BE2C (cell line): Measurements from ENCODE around the gene GPX2.

Experiments
- DNase-seq: peaks from one replicate; pipeline ENCODE4 v3.0.0-alpha.2; 2020
- H3K27me3 ChIP-seq: fragments of 250-450 bp; sonication (Bioruptor Pico); 2 replicates; pipeline ENCODE4 v1.5.1; 2020; ENCODE audit warnings: mild to moderate bottlenecking
- H3K36me3 ChIP-seq: fragments of 250-450 bp; sonication (Bioruptor Pico); 2 replicates; pipeline ENCODE4 v1.5.1; 2020; ENCODE audit warnings: mild to moderate bottlenecking
- H3K4me1 ChIP-seq: fragments of 250-450 bp; sonication (Bioruptor Pico); 2 replicates; pipeline ENCODE4 v1.5.1; 2020
- H3K4me3 ChIP-seq: 2 replicates; pipeline ENCODE4 v1.5.1; 2011; ENCODE audit warnings: low read depth, low read length
- H3K9me3 ChIP-seq: fragments of 250-450 bp; sonication (Bioruptor Pico); 2 replicates; pipeline ENCODE4 v1.5.1; 2020
- CTCF ChIP-seq: IDR thresholded peaks from 2 replicates; pipeline ENCODE4 v1.5.1; 2012; ENCODE audit warnings: mild to moderate bottlenecking, low read depth, low read length

GPX2 gene

GRCh38 chr14:64947710-64948611 is 5.4 kb upstream of the GPX2 start:
- H3K4me3 ChIP-seq = no peak overlapping the region
- no peaks in the 10 kb centered on the region for H3K9me3 ChIP-seq
- no peaks in the 10 kb centered on the region; the same call in 1 of the 2 replicates for H3K36me3 ChIP-seq
- H3K4me1 ChIP-seq = no peaks in the 10 kb centered on the region
- H3K27me3 ChIP-seq = no peaks in the 10 kb centered on the region
- no peak for TF ChIP-seq CTCF
- DNase-seq = no peak

GRCh38 chr14:64946310-64947045 is 3.9 kb upstream of the GPX2 start:
- no peak for TF ChIP-seq CTCF
- Histone ChIP-seq H3K27me3 (no peaks in the 10 kb centered on the region), H3K4me3 (no peak overlapping the region), H3K36me3 (no peaks in the 10 kb centered on the region; the same call in 1 of the 2 replicates), H3K9me3 (no peaks in the 10 kb centered on the region), H3K4me1 (no peaks in the 10 kb centered on the region)
- DNase-seq = no peak

- H3K4me3 ChIP-seq = no peak overlapping the region
- no peaks in the 10 kb centered on the region for H3K27me3 ChIP-seq
- DNase-seq = no peak
- no peaks in the 10 kb centered on the region for H3K9me3 ChIP-seq
- TF ChIP-seq CTCF = no peak
- peaks cover 2% of the 10 kb centered on the region; the same call in 1 of the 2 replicates for H3K36me3 ChIP-seq
- no peaks in the 10 kb centered on the region for H3K4me1 ChIP-seq
These were observed 3.1 kb upstream of the GPX2 start for GRCh38 chr14:64945431-64946178.

GRCh38 chr14:64944861-64945260 is 2.3 kb upstream of the GPX2 start:
- H3K36me3 ChIP-seq = peaks cover 3% of the 10 kb centered on the region; the same call in 1 of the 2 replicates
- no peak for DNase-seq
- TF ChIP-seq CTCF = no peak
- H3K4me1 ChIP-seq = no peaks in the 10 kb centered on the region
- no peaks in the 10 kb centered on the region for H3K27me3 ChIP-seq
- no peak overlapping the region for H3K4me3 ChIP-seq
- H3K9me3 ChIP-seq = no peaks in the 10 kb centered on the region

GRCh38 chr14:64944041-64944440 is 1.5 kb upstream of the GPX2 start:
- H3K4me1 ChIP-seq = no peaks in the 10 kb centered on the region
- peaks cover 3% of the 10 kb centered on the region for H3K36me3 ChIP-seq
- DNase-seq = no peak
- H3K9me3 ChIP-seq = no peaks in the 10 kb centered on the region
- no peak overlapping the region for H3K4me3 ChIP-seq
- H3K27me3 ChIP-seq = no peaks in the 10 kb centered on the region
- no peak for TF ChIP-seq CTCF
